Stimulated activated CD4-positive, alpha-beta T cell treated with anti-CD3 and anti-CD28 coated beads, Interleukin-4, amount 100 ng/mL, for 24 hours (primary cell): Measurements from ENCODE around the gene DHRS7C.

Experiments
- DNase-seq: peaks from one replicate; pipeline ENCODE4 v3.0.0-alpha.2; 2020

Gene DHRS7C

GRCh38 chr17:9760266-9760665 is 31.1 kb downstream of the DHRS7C start:
- no peak for DNase-seq

- no peak for DNase-seq
Observed at GRCh38 chr17:9755083-9755482, 36.3 kb downstream of the DHRS7C start.

- DNase-seq = no peak
Observed at GRCh38 chr17:9750524-9750923, 40.9 kb downstream of the DHRS7C start.

GRCh38 chr17:9729735-9730420 is 61.5 kb downstream of the DHRS7C start:
- DNase-seq = no peak

- DNase-seq = no peak
Observed at GRCh38 chr17:9729034-9729650, 62.2 kb downstream of the DHRS7C start.

- no peak for DNase-seq
Observed at GRCh38 chr17:9728564-9728963, 62.8 kb downstream of the DHRS7C start.

GRCh38 chr17:9728005-9728404 is 63.4 kb downstream of the DHRS7C start:
- no peak for DNase-seq

GRCh38 chr17:9726291-9726690 is 65.1 kb downstream of the DHRS7C start:
- no peak for DNase-seq

- no peak for DNase-seq
Observed at GRCh38 chr17:9725575-9725974, 65.8 kb downstream of the DHRS7C start.
